Osteocyte (in vitro differentiated cells): ENCODE measurements around the gene BRAT1. TPM values are rescaled to one million over a fixed set of nuclear protein-coding genes. Genes with fewer than 3 reads are reported as not detected.

Experiments used
- microRNA-seq: library from miRNA; unstranded; fragments of <30 nt; microRNA quantifications from one replicate; pipeline ENCODE4 v1.1.0, GENCODE V29; 2020; ENCODE audit not compliant: unreplicated experiment
- total RNA-seq: library from RNA; stranded (reverse); gene quantifications from 2 replicates; pipeline ENCODE4 v1.2.1, GENCODE V29; 2021

The BRAT1 gene
- total RNA-seq, 1 donor from 2014 or later = 27.8 TPM

Small RNA genes lying within 50 kb of the gene (microRNA-seq; reads per million reads assigned to microRNA genes)
- gene MIR4648 = not detected

Other genes with a start within 250 kb of the BRAT1 start
- 41.5 and 51.2 TPM in 2 replicates for gene SNX8, start 241.1 kb downstream of the BRAT1 start, total RNA-seq
- gene EIF3B, start 200.7 kb downstream of the BRAT1 start, total RNA-seq = 132 and 133 TPM in 2 replicates
- 28.0 and 30.2 TPM in 2 replicates for gene CHST12, start 151.9 kb downstream of the BRAT1 start, total RNA-seq
- gene GRIFIN, start 79.1 kb downstream of the BRAT1 start, total RNA-seq = not detected in 2 replicates
- gene LFNG, start 35.8 kb downstream of the BRAT1 start, total RNA-seq = 20.8 and 23.3 TPM in 2 replicates
- 17.0 and 22.1 TPM in 2 replicates for gene IQCE, start 3.5 kb upstream of the BRAT1 start, total RNA-seq
- gene TTYH3, start 76.5 kb upstream of the BRAT1 start, total RNA-seq = 371 and 376 TPM in 2 replicates
- 5.8 and 6.6 TPM in 2 replicates for gene AMZ1, start 132.7 kb upstream of the BRAT1 start, total RNA-seq